GM18861 (cell line): ENCODE results near the gene TST.

Experiments
- ATAC-seq: cut with Tn5 transposase; IDR thresholded peaks from one replicate; pipeline ENCODE4 v1.9.1; 2021; ENCODE audit not compliant: unreplicated experiment

Gene TST

GRCh38 chr22:37019309-37020191 lies at the start of gene TST, which contains the start of gene MPST:
TST (minus strand) TSS chr22:37019447; CDS start chr22:37018732, 715 bp downstream.
MPST (plus strand) TSS chr22:37019742; CDS start chr22:37019837, 95 bp downstream.
- peak; percentile 60 for ATAC-seq

GRCh38 chr22:37068859-37069258 lies 49.6 kb upstream of the TST start:
- no peak for ATAC-seq

GRCh38 chr22:37067428-37067827 lies 48.2 kb upstream of the TST start:
- no peak for ATAC-seq

GRCh38 chr22:37065961-37066360 lies 46.7 kb upstream of the TST start:
- no peak for ATAC-seq

GRCh38 chr22:37065180-37065579 lies 45.9 kb upstream of the TST start:
- no peak for ATAC-seq

- ATAC-seq = no peak
Observed at GRCh38 chr22:37064553-37064952, 45.3 kb upstream of the TST start.

DNA sequence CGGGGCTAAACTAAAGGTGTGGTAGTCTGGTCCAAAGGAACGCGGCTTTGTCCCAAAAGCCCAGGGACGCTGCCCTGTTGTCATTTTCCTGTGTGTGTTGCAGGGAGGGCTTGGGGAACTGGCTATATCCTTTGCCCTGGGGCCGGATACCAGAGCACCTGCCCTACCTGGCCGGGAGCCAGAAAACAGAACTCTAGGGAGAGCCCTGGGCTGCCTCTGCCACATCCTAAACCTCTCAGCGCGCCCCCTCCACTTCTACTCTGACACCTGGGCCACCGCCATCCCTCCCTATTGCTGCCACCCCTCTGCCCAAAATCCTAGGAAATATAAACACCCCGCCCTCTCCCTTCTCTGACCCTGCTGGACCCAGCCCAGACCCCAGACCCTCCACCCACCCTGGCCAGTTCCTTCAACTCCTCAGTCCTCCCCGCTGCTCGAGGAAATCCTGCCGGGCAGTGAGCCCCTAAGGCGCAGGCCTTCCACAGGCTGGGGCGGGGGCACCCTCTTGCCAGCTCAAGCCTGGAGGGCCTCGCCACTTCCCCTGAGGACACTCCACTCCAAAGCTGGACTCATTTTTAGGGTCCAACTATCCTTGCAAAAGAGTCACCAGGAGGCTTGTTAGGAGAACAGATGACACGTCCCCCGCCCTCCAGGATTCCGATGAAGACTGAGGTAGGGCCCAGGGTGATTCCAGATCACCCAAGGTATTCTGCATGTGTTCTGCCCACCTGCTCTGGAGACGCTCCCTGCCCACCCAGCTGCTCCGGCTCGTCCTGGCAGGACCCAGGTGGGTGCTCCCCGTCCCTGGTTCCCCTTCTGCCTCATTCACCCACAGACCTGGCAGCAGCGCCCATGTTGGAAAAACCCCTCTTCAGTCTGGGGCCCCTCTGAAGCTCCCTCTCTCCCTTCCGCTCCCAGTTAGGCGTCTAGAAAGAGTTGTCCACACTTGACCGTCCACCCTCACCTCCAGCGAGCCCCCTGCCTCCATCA lies 44.5 kb upstream of the TST start:
- no peak for ATAC-seq

DNA sequence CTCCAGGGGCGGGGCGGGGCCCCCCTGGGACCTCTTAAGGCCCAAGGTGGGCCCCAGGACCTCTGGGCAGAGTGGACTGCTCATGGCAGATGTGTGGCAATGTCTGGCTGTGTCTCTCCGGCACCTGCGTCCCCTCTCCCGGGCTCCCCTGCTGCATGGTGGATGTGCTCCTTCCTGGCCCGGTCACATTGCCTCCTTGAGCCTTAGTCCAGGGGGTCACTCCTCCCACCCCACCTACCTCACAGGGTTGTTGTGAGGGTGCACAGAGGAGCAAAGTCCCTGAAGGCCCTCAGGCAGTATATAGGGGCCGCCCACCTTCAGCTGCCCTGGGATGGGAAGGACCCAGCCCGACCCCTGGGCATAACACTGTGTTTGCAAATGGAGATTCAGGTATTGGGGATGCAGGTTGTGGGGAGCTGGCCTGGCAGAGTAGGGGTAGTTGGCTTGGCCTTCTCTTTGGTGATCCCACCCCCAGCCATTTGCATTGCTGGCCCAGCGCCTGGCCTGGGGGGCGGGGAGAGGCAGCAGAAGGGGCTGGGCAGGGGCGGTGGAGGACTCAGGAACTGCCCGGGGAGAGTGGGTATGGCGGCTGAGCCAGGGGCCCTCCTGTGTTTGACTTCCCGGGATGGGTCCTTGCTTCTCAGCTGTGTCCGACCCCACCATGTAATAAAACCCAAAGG lies 43.6 kb upstream of the TST start:
- no peak for ATAC-seq

- no peak for ATAC-seq
Observed at GRCh38 chr22:37062376-37062675, 43.1 kb upstream of the TST start.

GRCh38 chr22:37061611-37062375 lies 42.5 kb upstream of the TST start:
- no peak for ATAC-seq

- ATAC-seq = no peak
Observed at GRCh38 chr22:37060801-37061610, 41.8 kb upstream of the TST start.

DNA sequence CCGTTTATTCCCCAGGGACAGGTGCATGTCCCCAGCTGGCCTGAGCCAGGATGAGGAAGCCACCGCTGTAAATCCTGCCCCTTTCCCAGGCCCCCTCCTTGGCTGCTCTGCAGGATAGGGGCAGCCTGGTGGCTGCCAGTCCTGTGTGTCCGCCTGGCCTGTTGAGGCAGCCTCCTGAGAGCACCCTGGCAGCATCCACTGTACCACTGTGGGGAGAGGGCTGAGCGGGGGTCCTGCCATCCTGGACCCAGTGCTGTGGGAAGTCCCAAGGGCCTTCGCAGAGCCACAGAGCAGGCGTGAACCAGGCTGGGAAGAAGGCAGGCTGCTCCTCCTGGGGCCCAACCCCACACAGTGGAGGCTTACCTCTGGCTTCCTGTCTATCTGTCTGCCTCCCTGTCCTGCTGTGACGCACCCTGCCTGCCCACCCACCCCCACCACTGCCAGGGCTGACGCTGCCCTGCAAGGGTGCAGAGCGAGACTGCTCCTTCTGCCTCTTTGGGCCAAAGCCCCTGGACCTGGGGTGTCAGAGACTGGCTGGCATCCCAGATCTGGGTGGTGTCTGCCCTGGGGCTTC lies 40.7 kb upstream of the TST start:
- ATAC-seq = no peak

DNA sequence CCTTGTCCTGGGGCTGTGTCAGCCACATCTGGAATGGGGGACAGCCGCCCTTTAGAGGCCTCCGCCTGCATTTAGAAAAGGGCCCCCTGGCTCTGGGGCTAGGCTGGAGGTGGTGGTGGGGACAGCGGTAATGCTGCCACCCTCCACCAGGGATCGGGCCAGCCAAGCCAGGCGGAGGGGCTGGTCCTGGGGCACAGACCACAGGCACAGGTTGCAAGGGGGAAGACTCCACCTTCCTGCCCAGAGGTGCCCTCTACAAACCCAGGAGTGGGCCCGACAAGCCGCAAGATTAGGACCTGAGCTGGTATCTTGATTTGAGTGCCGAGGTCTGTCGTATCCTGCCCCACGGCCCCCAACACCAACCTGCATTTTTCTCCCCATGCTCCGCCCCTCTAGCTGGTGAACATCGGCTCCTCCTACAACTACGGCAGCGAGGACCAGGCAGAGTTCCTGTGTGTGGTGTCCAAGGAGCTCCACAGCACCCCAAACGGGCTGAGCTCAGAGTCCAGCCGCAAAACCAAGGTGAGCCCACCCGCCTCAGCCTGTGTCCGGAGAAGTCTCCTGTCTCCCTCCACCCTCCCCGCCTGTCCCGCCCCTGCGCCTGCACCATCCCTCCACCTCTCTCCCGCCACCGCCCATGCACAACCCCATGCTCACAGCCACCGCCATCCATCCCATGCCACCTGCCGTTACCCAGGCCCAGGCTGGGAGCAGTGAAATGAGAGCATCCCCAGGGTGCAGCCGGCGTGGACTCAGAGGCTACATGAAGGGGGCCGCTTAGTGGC lies 39.9 kb upstream of the TST start:
- ATAC-seq = no peak

- no peak for ATAC-seq
Observed at GRCh38 chr22:37057796-37058510, 38.7 kb upstream of the TST start.

GRCh38 chr22:37057226-37057625 lies 38.0 kb upstream of the TST start:
- ATAC-seq = no peak

- no peak for ATAC-seq
Observed at GRCh38 chr22:37056246-37056645, 37.0 kb upstream of the TST start.

GRCh38 chr22:37054600-37055365 lies 35.5 kb upstream of the TST start:
- ATAC-seq = no peak
